DOHH2 (cell line): ENCODE data around the gene CRTAC1.

ENCODE experiments used
- EZH2phosphoT487 ChIP-seq: fragments of 200-600 bp; sonication (generic); IDR thresholded peaks from 2 replicates; pipeline ENCODE4 v1.6.1; 2017; ENCODE audit warnings: borderline replicate concordance, mild to moderate bottlenecking, antibody characterized with exemption, low read length, moderate library complexity, mixed read lengths
- TF ChIP-seq, protein P1 (sequence below): fragments of 200-600 bp; sonication (generic); IDR thresholded peaks from one replicate; pipeline ENCODE4 v1.5.1; 2014; ENCODE audit warnings: antibody characterized with exemption, mild to moderate bottlenecking, low read depth, low read length; ENCODE audit not compliant: poor library complexity, severe bottlenecking

DNA sequence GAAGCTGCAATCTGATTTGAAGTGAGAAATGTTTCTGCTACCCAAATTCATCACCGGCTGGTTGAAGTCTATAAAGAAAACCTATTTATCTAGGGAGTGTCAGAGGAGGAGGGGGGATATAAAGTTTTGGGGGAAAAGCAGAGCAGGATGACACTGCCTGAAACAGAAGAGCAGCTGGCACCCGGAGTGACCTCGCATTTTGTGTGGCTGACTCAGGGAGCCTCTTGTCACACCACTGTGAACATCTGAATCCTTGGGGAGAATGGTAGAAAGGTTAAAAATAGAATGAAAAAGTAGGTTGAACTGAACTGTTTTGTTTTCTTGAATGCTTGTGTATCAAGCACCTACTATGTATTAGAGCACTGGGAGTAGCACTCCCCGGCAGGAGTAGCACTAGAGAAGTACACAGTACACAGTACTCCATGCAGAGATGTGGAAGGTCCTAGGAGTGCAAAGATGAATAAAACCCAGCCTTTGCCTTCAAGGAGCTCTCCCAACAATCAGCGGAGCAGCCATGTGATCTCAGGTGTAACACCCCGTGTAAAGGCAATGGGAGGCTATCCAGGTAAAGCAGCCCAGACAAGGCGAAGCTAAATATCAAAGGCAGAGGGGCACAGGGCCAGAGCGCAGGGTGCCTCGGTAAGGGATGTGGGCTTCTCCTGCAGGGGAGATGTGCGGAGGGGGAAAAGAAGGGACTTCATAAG, 13.5 kb downstream of the CRTAC1 start:
- TF ChIP-seq EZH2phosphoT487: no peak
- TF ChIP-seq, protein P1, sequence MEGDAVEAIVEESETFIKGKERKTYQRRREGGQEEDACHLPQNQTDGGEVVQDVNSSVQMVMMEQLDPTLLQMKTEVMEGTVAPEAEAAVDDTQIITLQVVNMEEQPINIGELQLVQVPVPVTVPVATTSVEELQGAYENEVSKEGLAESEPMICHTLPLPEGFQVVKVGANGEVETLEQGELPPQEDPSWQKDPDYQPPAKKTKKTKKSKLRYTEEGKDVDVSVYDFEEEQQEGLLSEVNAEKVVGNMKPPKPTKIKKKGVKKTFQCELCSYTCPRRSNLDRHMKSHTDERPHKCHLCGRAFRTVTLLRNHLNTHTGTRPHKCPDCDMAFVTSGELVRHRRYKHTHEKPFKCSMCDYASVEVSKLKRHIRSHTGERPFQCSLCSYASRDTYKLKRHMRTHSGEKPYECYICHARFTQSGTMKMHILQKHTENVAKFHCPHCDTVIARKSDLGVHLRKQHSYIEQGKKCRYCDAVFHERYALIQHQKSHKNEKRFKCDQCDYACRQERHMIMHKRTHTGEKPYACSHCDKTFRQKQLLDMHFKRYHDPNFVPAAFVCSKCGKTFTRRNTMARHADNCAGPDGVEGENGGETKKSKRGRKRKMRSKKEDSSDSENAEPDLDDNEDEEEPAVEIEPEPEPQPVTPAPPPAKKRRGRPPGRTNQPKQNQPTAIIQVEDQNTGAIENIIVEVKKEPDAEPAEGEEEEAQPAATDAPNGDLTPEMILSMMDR: no peak
